OCI-M1 (cell line): ENCODE data around the gene EIPR1.
"Not testable (repeated sequence)": the region's sequence is repeated elsewhere in the genome, so short reads cannot be mapped to it uniquely, and the experiment has no call there.

Experiments
- DNase-seq: peaks from one replicate; lab custom pipeline; 2025; lab: John Stamatoyannopoulos, UW

Gene EIPR1

GRCh38 chr2:3211256-3212060, 166.2 kb downstream of the EIPR1 start:
- no peak for DNase-seq

DNA sequence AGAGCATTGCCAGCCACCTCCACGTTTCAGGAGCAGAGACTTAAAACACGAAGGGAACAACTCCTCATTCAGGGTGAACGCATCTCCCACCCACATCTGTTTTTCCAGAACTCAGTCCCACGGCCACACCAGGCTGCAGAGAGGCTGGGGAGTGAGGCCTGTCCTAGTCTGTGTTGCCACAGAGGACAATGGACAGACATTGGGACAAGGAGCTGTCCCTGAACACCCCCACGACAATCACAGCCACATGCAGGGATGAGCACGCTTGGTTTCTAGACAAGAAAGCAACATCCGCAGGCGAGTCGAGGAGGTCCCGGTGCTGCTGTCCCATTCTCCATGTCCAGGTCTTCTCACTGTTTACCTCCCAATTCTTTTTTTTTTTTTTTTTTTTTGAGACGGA, 167.4 kb downstream of the EIPR1 start:
- no peak for DNase-seq

DNA sequence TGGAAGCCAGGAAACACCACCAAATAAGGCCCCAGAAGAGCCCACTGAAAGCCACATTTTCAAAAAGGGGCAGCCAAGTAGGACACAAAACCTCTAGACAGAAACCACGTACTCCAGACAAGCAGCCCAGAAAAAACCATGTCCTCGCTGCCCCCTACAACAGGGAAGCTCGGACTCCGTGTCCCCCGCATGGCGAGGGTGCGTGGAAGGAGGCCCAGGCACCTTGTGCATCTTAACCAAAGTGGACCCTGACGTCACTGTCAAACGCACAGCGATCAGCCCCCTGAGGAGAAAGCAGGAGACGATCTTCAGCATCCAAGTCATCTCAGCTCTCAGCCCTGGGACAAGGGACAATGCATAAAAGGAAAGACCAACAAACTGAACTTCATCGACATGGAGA, 168.4 kb downstream of the EIPR1 start:
- DNase-seq = no peak

DNA sequence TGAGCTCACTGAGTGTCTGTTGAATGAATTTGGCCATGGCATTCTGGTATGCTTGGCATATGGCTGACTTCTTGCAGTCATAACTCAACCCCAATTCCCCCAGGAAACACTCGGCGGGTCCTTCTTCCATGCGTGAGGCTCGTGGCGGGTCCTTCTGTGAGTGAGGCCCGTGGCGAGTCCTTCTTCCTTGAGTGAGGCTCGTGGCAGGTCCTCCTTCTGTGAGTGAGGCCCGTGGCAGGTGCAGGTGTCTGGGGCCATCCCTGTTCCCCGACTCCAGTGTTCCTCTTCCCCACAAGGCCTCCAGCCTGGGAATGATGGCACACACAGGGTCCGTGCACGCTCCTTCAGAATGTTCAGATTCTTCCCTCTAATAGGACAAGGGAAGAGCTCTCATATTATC, 169.0 kb downstream of the EIPR1 start:
- no peak for DNase-seq

DNA sequence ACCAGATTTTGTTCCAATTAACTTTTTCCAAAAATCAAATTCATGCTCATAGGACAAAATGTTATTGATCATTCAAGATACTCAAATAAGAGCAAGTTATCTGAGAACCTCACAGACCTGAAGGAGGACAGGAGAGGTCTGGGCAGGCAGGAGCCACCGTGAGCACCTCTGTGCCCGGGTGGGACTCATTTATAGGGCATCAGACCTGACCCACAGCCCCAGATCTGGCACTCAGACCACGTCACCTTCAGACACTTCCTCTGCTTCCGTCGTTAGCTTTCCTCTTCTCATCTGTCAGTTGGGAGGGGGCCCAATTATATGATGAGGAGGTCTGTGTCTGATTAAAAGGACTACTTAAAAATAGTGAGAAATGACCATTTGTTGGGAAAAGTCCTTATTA, 169.4 kb downstream of the EIPR1 start:
- no peak for DNase-seq

DNA sequence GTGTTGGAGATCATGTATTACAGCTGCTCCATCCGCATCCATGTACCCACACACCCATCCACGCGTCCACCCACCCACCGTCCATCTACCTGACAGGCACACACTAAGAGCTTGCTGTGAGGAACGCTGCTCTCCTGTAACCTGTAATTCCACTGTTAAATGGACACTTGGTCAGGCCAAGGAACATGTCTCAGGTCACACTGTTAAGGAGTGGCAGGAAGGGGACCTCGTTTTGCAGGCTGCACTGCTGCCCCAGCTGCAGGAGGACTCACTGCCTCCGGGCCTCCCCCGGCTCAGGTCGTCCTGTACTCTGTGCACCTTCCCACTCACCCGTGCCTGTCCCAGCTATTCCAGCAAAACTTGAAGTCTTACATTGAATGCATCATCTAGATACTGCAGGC, 170.5 kb downstream of the EIPR1 start:
- no peak for DNase-seq

GRCh38 chr2:3205845-3206244, 171.8 kb downstream of the EIPR1 start:
- DNase-seq = no peak

DNA sequence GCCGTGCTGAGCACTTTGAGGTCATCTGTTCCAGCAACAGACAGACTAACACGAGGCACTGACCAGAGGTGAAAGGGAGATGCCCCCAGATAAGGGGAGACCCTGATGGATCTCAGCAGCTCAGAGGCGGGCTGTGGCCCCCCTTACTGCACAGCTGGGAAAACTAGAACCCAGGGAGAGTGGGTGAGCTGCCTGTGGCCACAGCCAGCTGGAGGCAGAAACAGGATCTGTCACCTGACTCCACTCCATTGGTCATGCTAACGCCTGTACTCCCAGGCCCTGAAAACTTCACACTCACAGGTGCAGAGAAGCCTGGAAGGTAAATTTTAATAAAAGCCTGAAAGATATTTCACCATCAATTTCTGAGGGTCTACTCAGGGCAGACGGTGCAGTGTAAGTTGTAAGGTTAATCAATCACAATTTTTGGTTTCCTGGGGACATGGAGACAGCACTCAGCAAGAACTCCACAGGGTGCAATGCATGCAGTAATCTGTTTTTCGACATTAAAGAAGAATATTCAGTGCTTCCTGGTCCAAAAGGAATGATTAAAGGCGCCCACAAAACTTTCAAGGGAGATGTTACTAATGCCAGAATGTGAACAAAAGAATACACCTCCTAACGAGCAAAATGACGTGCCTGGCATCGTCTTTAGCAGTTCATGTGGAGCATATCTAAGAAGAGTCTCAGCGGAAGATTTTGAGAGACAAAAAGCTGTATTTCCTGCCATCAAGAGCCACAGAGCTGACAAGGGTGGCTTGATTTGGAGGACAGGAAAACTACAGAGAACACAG, 173.4 kb downstream of the EIPR1 start:
- DNase-seq = no peak

DNA sequence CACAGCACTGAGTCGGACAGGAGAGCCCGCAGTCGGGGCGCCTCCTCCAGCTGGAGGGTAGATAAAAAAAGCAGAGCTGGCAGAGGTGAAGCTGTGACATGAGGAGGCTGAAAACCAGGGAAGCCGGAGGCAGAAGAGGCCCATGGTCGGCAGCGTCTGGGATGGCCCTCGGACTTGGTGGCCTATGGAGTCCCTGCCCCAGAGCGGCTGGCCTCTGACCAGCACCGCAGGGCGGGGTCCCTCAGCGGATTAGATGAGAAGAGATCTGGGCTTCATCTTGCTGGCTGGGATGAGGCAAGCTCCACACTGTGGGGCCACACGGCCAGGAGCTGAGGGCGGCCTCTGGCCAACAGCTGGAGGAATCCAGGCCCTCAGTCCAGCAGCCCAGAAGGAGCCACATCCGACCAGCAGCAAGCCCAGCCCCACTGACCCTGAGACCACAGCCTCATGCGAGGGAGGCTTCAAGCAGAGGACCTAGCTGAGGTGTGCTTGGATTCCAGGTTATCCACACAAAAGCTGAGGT, 174.1 kb downstream of the EIPR1 start:
- no peak for DNase-seq

- DNase-seq = no peak
Observed at GRCh38 chr2:3202926-3203325, 174.7 kb downstream of the EIPR1 start.

DNA sequence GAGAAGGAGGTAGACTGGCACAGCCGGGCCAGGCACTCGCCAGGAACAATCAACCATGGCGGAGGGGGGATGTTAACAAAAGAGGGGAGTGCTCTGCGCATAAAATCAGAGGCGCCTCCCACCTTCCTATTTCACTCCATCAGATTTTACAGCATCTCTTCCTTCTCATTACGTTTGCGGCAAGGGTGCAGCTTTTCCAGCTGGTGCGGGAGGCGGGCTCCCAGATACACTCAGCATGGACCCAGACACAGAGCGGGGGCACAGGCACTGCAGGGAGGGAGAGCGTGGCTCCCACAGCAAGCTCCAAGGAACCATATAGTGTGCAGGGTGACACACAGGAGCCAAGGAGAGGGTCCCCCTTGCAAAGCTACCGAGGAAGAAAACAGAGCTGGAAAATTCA, 176.3 kb downstream of the EIPR1 start:
- DNase-seq = no peak

DNA sequence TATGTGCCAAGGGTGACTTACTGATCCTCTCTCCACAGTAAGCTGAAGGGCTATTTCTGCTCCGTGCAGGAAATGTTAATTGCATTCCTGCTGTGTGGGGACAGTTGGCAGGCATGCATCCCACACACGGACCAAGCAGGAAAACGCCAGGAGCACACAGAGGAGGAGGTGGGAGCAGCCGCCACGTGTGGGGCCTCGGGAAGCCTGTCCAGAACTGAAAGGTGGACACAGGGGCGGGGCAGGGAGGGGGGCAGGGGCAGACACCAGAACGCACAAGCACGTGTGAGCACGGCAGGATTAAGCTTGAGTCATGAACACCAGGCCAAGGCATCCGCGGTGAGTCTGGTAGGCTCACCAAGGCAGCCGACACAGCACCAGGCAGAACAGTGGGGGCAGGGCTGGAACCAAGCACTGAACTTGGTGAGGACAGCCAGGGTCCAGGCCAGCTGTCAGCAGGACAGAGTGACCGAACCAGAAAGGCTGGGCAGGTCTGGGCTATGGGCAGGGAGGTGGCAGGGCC, 177.1 kb downstream of the EIPR1 start:
- DNase-seq = no peak

DNA sequence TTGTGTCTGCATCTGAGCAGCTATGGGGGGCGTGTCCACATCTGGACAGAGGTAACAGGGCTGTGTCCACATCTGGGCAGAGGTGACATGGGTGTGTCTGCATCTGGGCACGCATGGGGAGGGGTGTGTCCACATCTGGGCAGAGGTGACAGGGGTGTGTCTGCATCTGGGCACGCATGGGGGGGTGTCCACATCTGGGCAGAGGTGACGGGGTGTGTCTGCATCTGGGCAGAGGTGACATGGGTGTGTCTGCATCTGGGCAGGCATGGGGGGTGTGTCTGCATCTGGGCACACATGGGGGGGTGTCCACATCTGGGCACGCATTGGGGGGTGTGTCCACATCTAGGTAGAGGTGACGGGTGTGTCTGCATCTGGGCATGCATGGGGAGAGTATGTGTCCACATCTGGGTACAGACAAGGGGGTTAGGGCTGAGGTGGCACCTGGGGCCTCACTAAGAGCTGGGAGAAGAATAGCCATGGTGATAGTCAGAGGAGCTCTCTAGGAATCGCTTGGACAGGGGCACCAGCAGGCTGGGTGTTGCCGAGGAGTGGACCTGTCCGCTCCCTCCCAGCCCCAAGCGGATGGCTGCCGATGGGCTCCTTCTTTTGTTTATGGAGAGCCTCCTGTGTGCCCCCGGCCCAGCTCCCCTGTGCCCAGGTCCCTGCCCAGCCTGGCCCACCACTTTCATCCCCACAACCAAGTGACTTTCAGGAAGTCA, 177.8 kb downstream of the EIPR1 start:
- DNase-seq = no peak

DNA sequence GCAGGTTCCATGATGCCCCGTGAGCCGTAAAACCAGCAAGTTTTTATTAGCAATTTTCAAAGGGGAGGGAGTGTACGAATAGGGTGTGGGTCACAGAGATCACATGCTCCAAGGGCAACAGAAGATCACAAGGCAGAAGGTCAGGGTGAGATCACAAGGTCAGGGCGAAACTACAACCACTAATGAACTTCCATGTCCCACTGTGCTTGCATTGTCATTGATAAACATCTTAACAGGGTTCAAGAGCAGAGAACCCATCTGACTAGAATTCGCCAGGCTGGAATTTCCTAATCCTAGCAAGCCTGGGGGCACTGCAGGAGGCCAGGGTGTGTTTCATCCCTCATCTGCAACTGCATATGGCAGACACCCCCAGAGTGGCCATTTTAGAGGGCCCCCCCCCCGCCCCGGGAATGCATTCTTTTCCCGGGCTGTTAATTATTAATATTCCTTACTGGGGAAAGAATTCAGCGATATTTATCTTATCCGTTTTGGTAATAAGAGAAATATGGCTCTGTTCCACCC, 178.9 kb downstream of the EIPR1 start:
- not testable (repeated sequence) for DNase-seq

- no peak for DNase-seq
Observed at GRCh38 chr2:3198119-3198518, 179.5 kb downstream of the EIPR1 start.

DNA sequence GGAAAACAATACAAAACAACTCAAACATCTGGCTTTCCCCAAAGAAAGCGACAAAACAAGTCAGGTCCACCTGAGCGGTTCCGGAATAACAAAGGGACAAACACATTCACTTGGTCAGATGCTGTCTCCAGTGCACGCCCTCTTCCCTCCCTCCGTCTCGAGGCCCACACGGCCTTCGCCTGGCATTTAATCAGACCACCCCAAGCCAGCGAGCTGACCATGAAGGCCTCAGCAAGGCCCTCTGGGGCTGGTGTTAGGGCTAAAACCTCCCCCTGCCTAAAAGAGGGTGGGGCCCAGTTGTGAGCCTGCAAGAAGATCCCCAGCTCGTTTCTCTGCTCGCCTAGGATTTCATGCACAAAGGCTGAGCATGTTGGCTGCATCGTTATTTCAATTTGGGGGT, 180.3 kb downstream of the EIPR1 start:
- DNase-seq = no peak

DNA sequence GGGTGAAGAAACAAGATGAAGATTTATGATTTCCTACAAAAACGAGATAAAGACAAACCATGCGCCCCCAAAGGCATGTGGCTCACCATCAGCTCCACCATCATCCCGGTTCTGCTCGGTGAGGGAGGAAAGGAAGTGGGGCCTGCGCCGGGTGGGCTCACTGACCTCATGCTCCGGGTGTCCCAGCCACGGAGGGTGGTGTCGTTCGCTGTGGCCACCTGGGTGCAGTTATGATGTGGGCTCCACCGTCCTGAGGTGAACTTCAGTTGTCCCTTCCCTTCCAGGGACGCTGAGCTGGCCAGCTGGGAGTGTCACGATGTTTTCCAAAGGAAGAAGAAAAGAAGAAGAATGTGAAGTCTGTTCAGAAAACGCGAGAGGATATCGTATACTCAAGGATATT, 180.9 kb downstream of the EIPR1 start:
- DNase-seq = no peak

DNA sequence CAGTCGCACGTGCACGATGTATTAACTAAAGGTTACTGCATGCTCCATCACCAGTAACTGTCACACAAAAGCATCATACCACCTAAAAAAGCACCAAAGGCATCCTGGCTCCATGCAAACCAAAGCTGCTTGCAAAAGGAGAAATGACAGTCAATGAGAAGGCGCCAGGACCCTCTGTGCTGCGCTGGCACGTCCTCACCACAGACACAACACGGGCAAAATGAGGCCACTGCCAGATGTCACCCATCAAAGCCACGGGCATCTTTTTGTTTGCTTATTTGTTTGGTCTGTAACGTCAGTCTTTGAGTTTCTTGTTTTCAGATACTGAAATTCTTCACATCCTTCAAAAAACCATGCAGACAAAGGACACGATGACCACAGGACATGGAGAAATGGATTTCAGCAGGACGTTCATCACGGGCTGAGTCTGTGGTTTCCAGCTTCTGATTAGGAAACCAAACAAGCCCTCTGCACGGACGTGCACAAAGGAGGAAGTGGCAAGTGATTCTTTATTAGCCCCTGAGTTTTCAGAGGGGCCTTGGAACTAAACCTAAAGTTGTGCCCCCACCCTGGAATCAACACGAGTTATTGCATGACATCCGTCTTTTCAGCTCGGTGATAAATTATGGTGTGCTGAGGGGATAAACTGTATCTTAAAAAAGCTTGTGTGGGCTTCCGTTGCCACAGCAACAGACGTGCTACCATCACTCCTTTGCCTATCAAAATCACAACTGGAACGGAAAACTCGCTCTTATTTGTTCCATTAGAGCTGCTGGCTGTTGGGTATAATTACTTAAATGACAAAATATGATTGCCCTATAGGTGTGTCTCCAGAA, 181.8 kb downstream of the EIPR1 start:
- DNase-seq = peak; percentile 6

DNA sequence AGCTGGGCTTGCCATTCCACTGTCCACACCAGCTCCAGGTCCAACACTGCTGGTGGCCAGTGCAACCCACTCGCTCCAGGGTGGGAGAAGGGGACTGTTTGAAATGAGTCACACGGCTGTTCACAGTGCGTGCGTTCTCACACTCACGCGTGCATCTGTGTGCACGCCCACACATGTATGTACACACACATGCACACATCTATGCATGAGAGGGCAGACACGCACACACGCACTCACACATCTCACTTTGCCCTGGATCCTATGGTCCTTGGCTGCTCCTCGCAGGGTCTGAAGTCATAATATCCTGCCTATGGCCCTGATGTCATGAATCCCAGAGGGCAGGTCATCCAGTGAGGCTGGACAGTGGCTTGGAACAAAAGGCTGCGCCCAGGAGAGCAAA, 182.8 kb downstream of the EIPR1 start:
- DNase-seq = no peak

GRCh38 chr2:3193443-3194330, 183.9 kb downstream of the EIPR1 start:
- DNase-seq = no peak
